A549 (cell line): ENCODE measurements around the gene CD58. TPM values are rescaled to one million over a fixed set of nuclear protein-coding genes. Genes with fewer than 3 reads are reported as not detected.
A peak's percentile ranks its signal among the peaks of the same experiment; 100 is the strongest.

ENCODE experiments used
- ATAC-seq, 2 experiments: fragments of 200-7000 bp in 1 of 2; fragments of >200 bp in 1 of 2; cut with Nextera tagmentation in 1 of 2; cut with Tn5 transposase in 1 of 2; 3 replicates each; pipeline versions ENCODE4 v1.8.0 to v1.9.1; 2018 to 2020; ENCODE audit warnings: mild to moderate bottlenecking in 1 of 2, moderate library complexity in 1 of 2
- CTCF ChIA-PET: fragments of 300-600 bp; sonication (Branson Sonifier 250); formaldehyde crosslinking; extraction: SDS; loops from one replicate; lab custom pipeline; 2021; ENCODE audit warnings: antibody characterized with exemption, inconsistent platforms; lab: Yijun Ruan, JAX
- POLR2A ChIA-PET: fragments of 350-600 bp; formaldehyde crosslinking; extraction: SDS; loops from one replicate; lab custom pipeline; 2021; ENCODE audit warnings: antibody characterized with exemption, inconsistent platforms; lab: Yijun Ruan, JAX
- DNase-seq, 2 experiments: peaks; one replicate each; pipeline versions ENCODE4 v3.0.0 to v3.0.0-alpha.2; 2011 to 2016; ENCODE audit warnings: low read depth in 1 of 2, low spot score in 1 of 2
- FAIRE-seq: peaks from 2 replicates; lab custom pipeline; 2011; peaks lifted over from hg19 to GRCh38; lab: Jason Lieb, UNC
- H3K27ac ChIP-seq, 2 experiments: fragments of >200 bp; sonication (Bioruptor Twin); formaldehyde crosslinking; 3 replicates each; pipeline ENCODE4 v1.5.1; 2016 to 2017
- H3K4me1 ChIP-seq: fragments of >200 bp; sonication (Bioruptor Twin); formaldehyde crosslinking; 3 replicates; pipeline ENCODE4 v1.6.1; 2016
- H3K4me2 ChIP-seq: fragments of >200 bp; sonication (Bioruptor Twin); formaldehyde crosslinking; 3 replicates; pipeline ENCODE4 v1.6.1; 2016
- H3K4me3 ChIP-seq: fragments of >200 bp; sonication (Bioruptor Twin); formaldehyde crosslinking; 3 replicates; pipeline ENCODE4 v1.5.1; 2016
- H3K9me3 ChIP-seq: fragments of >200 bp; sonication (Bioruptor Twin); formaldehyde crosslinking; 3 replicates; pipeline ENCODE4 v1.6.1; 2016
- CHD4 ChIP-seq: fragments of 200-600 bp; sonication (generic); IDR thresholded peaks from 2 replicates; pipeline ENCODE4 v1.6.1; 2016; ENCODE audit warnings: antibody characterized with exemption, mild to moderate bottlenecking, borderline replicate concordance
- EP300 ChIP-seq, 2 experiments: fragments of >200 bp; sonication (Bioruptor Twin); formaldehyde crosslinking; IDR thresholded peaks; 2 replicates in 1 of 2; 3 replicates in 1 of 2; pipeline ENCODE4 v1.6.1; 2016 to 2017
- FOSL2 ChIP-seq, 2 experiments: fragments of 450-650 bp in 1 of 2; fragments of >200 bp in 1 of 2; sonication (Bioruptor Twin) in 1 of 2; formaldehyde crosslinking; IDR thresholded peaks; 2 replicates each; pipeline versions ENCODE4 v1.5.0 to v1.6.1; 2016 to 2020; ENCODE audit warnings: mild to moderate bottlenecking in 1 of 2, moderate library complexity in 1 of 2
- FOXS1 ChIP-seq: fragments of 250-450 bp; sonication (Bioruptor Pico); IDR thresholded peaks from 2 replicates; pipeline ENCODE4 v1.5.0; 2020; ENCODE audit warnings: mild to moderate bottlenecking, moderate library complexity
- HOXB13 ChIP-seq: fragments of 250-450 bp; sonication (Bioruptor Pico); IDR thresholded peaks from 2 replicates; pipeline ENCODE4 v1.5.0; 2020; ENCODE audit warnings: low read depth, mild to moderate bottlenecking, moderate library complexity
- KDM1A ChIP-seq: fragments of 200-600 bp; sonication (generic); IDR thresholded peaks from 2 replicates; pipeline ENCODE4 v1.6.1; 2016; ENCODE audit warnings: low read depth, mild to moderate bottlenecking
- KDM5A ChIP-seq: fragments of 200-600 bp; sonication (generic); IDR thresholded peaks from 2 replicates; pipeline ENCODE4 v1.6.1; 2016; ENCODE audit warnings: antibody characterized with exemption, mild to moderate bottlenecking
- MAX ChIP-seq: IDR thresholded peaks from 2 replicates; pipeline ENCODE4 v1.6.1; 2012
- MAZ ChIP-seq: fragments of 150-350 bp; IDR thresholded peaks from 2 replicates; pipeline ENCODE4 v1.6.1; 2014; ENCODE audit warnings: antibody characterized with exemption, low read depth, low read length, borderline replicate concordance
- MYC ChIP-seq: IDR thresholded peaks from 2 replicates; pipeline ENCODE4 v1.6.1; 2012; ENCODE audit warnings: mild to moderate bottlenecking, inconsistent platforms, low read length, improper control_type of control experiment, borderline replicate concordance
- NFE2L2 ChIP-seq: fragments of 150-350 bp; conservative IDR thresholded peaks from 2 replicates; pipeline ENCODE4 v1.6.1; 2014; ENCODE audit warnings: low read length
- NPAS2 ChIP-seq: fragments of 250-450 bp; sonication (Bioruptor Pico); IDR thresholded peaks from 2 replicates; pipeline ENCODE4 v1.8.0; 2022; ENCODE audit warnings: mild to moderate bottlenecking, moderate library complexity, borderline replicate concordance
- POLR2AphosphoS2 ChIP-seq: conservative IDR thresholded peaks from 2 replicates; pipeline ENCODE4 v1.6.1; 2012; ENCODE audit warnings: low read length, improper control_type of control experiment, inconsistent platforms
- RCOR1 ChIP-seq: fragments of 150-350 bp; IDR thresholded peaks from 2 replicates; pipeline ENCODE4 v1.6.1; 2014; ENCODE audit warnings: antibody characterized with exemption, low read length, low read depth
- TFCP2L1 ChIP-seq: fragments of 250-450 bp; sonication (Bioruptor Pico); IDR thresholded peaks from 2 replicates; pipeline ENCODE4 v1.5.0; 2021; ENCODE audit warnings: mild to moderate bottlenecking
- TP53 ChIP-seq: fragments of 250-450 bp; sonication (Bioruptor Pico); IDR thresholded peaks from 2 replicates; pipeline ENCODE4 v1.5.0; 2021; ENCODE audit warnings: mild to moderate bottlenecking, moderate library complexity
- ZNF302 ChIP-seq: fragments of 250-450 bp; sonication (Bioruptor Pico); IDR thresholded peaks from 2 replicates; pipeline ENCODE4 v1.9.0; 2021; ENCODE audit warnings: inconsistent platforms, mild to moderate bottlenecking, moderate library complexity
- WGBS: methylation state at CpG from one replicate; pipeline ENCODE4 v1.1.6; 2017; ENCODE audit errors: missing lambda C conversion rate; 5-methylcytosine and 5-hydroxymethylcytosine counted together
- polyA plus RNA-seq, 4 experiments: library from polyadenylated mRNA; depleted of rRNA in 3 of 4; stranded (reverse); fragments of >200 nt; fragmentation: RNase III in 1 of 4; extraction: RNeasy Plus Mini Kit Qiagen cat#74134 plus additional on column Dnase treatment in 1 of 4; gene quantifications; 2 replicates in 3 of 4; 3 replicates in 1 of 4; pipeline ENCODE4 v1.2.3, GENCODE V29; 2011 to 2017
- TF ChIP-seq, protein P1 (sequence below): fragments of >200 bp; sonication (Bioruptor Twin); formaldehyde crosslinking; IDR thresholded peaks from 2 replicates; pipeline ENCODE4 v1.6.1; 2016
- TF ChIP-seq, protein P2 (sequence below): fragments of 200-600 bp; sonication (generic); IDR thresholded peaks from 2 replicates; pipeline ENCODE4 v1.6.1; 2016; ENCODE audit warnings: antibody characterized with exemption, mild to moderate bottlenecking, moderate library complexity

CD58 gene
- polyA plus RNA-seq, 2 of the 4 experiments (the other 2 are of a cell fraction) = 22.4 to 38.4 TPM

- 94% methylated on average over 4 of the region's 4 CpGs for WGBS
- POLR2A ChIA-PET = no interaction called here
- DNase-seq = no peak
- TF ChIP-seq ZNF302 (CRISPR knock-in tag) (no peak), CHD4 (no peak), KDM5A (no peak), NPAS2 (no peak), NFE2L2 (no peak), RCOR1 (no peak), TFCP2L1 (no peak)
- TF ChIP-seq, protein P1, sequence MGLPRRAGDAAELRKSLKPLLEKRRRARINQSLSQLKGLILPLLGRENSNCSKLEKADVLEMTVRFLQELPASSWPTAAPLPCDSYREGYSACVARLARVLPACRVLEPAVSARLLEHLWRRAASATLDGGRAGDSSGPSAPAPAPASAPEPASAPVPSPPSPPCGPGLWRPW = no peak
- TF ChIP-seq, all 56 proteins: peak for 0
- Histone ChIP-seq H3K4me1 (peaks cover 27% of the 10 kb centered on the region), H3K27ac (peak overlapping the region; percentile 52 to 57; a peak in 2 of 6 replicates), H3K4me3 (no peak overlapping the region), H3K9me3 (no peaks in the 10 kb centered on the region), H3K4me2 (no peak overlapping the region)
- CTCF ChIA-PET = interaction anchor here (0.9 kb wide), 2 partner anchors 11 to 58 kb away, joined by 3 to 4 read pairs; no protein-coding TSS in a partner anchor
- ATAC-seq = no peak
- no peak for FAIRE-seq
These were observed 13.4 kb downstream of the CD58 start for GRCh38 chr1:116557323-116557878.

DNA sequence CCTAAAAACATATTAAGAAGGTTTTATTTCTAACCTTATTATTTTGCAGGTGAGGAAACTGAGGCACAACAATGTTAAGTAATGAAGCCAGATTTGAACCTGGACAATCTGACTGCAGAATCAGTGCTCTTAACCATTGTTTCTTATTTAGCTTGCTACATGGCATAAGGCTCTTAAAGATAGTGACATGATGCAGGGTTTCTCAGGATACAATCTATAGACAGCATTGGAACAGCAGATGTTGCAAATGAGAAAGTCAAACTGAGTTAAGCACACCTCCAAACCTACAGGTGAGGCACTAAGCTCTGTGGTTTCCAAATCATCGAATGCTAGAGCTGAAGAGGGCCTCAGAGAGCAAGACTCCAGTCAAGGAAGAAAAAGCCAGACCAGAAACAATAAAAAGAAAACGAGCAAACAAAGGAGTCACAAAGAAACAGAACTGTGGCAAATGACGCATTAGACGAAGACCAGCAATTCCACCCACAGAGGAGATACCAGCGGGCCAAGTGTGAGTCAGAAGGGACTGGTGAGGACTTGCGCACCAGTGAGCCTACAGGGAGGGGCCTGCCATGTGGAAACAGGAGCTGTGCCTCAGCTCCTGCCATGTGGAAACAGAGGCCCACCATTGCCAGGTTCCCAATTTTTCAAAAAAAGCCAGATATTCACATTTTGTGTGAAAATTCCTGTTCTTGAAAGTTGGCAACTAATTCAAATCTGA is 14.4 kb downstream of the CD58 start:
- no peak overlapping the region for H3K4me3 ChIP-seq
- FAIRE-seq = no peak

DNA sequence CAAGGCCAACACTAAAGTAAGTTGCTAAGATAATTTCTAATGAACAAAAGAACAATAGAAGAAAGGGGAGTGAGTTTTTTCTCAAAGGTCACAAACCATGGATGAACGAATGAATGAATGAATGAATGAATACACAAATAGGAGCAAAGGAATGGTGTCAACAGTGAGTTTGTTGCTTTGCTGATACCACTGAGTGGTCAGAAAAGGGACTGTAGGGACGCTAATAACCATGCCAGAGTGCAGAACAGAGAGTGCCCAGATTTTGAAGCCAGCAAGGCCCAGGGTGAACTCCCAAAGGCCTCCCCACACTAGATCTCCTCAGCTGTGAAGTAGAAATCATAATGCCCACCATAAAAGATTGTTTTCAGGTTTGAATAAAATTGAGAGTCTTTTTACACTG is 15.9 kb downstream of the CD58 start:
- Histone ChIP-seq H3K4me3 (no peak overlapping the region), H3K27ac (no peak overlapping the region), H3K9me3 (no peaks in the 10 kb centered on the region), H3K4me1 (peaks cover 27% of the 10 kb centered on the region), H3K4me2 (no peak overlapping the region)
- POLR2A ChIA-PET = no interaction called here
- CTCF ChIA-PET = no interaction called here
- ATAC-seq (no peak), FAIRE-seq (no peak), DNase-seq (no peak)
- TF ChIP-seq MAZ (no peak), KDM1A (no peak), ZNF302 (CRISPR knock-in tag) (no peak), TP53 (CRISPR knock-in tag) (no peak), HOXB13 (CRISPR knock-in tag) (no peak), FOXS1 (no peak), EP300 (IDR thresholded peaks at IDR 0.05) (no peak), CHD4 (no peak), KDM5A (no peak), TFCP2L1 (no peak), FOSL2 (IDR thresholded peaks at IDR 0.05) (no peak), FOSL2 (CRISPR knock-in tag; IDR thresholded peaks at IDR 0.05) (no peak)
- TF ChIP-seq, protein P1 = no peak
- TF ChIP-seq, protein P2, sequence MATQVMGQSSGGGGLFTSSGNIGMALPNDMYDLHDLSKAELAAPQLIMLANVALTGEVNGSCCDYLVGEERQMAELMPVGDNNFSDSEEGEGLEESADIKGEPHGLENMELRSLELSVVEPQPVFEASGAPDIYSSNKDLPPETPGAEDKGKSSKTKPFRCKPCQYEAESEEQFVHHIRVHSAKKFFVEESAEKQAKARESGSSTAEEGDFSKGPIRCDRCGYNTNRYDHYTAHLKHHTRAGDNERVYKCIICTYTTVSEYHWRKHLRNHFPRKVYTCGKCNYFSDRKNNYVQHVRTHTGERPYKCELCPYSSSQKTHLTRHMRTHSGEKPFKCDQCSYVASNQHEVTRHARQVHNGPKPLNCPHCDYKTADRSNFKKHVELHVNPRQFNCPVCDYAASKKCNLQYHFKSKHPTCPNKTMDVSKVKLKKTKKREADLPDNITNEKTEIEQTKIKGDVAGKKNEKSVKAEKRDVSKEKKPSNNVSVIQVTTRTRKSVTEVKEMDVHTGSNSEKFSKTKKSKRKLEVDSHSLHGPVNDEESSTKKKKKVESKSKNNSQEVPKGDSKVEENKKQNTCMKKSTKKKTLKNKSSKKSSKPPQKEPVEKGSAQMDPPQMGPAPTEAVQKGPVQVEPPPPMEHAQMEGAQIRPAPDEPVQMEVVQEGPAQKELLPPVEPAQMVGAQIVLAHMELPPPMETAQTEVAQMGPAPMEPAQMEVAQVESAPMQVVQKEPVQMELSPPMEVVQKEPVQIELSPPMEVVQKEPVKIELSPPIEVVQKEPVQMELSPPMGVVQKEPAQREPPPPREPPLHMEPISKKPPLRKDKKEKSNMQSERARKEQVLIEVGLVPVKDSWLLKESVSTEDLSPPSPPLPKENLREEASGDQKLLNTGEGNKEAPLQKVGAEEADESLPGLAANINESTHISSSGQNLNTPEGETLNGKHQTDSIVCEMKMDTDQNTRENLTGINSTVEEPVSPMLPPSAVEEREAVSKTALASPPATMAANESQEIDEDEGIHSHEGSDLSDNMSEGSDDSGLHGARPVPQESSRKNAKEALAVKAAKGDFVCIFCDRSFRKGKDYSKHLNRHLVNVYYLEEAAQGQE = no peak
- WGBS = 84% methylated on average over 2 of the region's 2 CpGs

More for the DNA sequence above, 14.4 kb downstream of the CD58 start:
- 69% methylated on average over 6 of the region's 6 CpGs for WGBS
- DNase-seq = peak in 1 of 2 experiments; percentile 62
- Histone ChIP-seq H3K27ac (peak overlapping the region; percentile 52 to 57; a peak in 4 of 6 replicates), H3K4me2 (peak overlapping the region; percentile 26; the same call in 2 of the 3 replicates), H3K9me3 (no peaks in the 10 kb centered on the region), H3K4me1 (peaks cover 27% of the 10 kb centered on the region)
- POLR2A ChIA-PET = no interaction called here
- peak; percentile 82 to 84; a peak in 5 of 6 replicates for ATAC-seq
- no peak for TF ChIP-seq POLR2AphosphoS2
- 0 out of 2 replicates have a peak, but pooled peaks have one; percentile 31 for TF ChIP-seq MAX
- 0 out of 2 replicates have a peak, but pooled peaks have one; percentile 24 for TF ChIP-seq MYC
- CTCF ChIA-PET = interaction anchor here (0.9 kb wide), 2 partner anchors 10 to 57 kb away, joined by 3 to 4 read pairs; no protein-coding TSS in a partner anchor
